ENCODE measurements around the gene ARHGEF40.

ARHGEF40 gene

GRCh38 chr14:21041676-21042433, 28.2 kb upstream of the ARHGEF40 start, which contains the start of gene RNASE7:
RNASE7 (plus strand) TSS chr14:21042362; CDS start chr14:21042993, 631 bp downstream.
- no peak for DNase-seq (ENCODE audit: insufficient read length)
- no peak for FAIRE-seq
- no peak for TF ChIP-seq POLR2AphosphoS5 (IDR thresholded peaks at IDR 0.05; ENCODE audit: low read depth, low read length)
- TF ChIP-seq POLR2A (IDR thresholded peaks at IDR 0.05; ENCODE audit: low read depth, low read length): no peak
- no peak for TF ChIP-seq TAF1 (IDR thresholded peaks at IDR 0.05; ENCODE audit: borderline replicate concordance, low read depth, low read length)

DNA sequence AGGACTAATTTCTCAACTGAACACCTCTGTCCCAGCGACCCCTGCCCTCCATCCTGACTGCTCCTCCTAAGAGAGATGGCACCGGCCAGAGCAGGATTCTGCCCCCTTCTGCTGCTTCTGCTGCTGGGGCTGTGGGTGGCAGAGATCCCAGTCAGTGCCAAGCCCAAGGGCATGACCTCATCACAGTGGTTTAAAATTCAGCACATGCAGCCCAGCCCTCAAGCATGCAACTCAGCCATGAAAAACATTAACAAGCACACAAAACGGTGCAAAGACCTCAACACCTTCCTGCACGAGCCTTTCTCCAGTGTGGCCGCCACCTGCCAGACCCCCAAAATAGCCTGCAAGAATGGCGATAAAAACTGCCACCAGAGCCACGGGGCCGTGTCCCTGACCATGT, 27.2 kb upstream of the ARHGEF40 start:
- DNase-seq (ENCODE audit: insufficient read length): no peak
- no peak for FAIRE-seq
- no peak for TF ChIP-seq POLR2A (IDR thresholded peaks at IDR 0.05; ENCODE audit: low read depth, low read length)
- TF ChIP-seq POLR2AphosphoS5 (IDR thresholded peaks at IDR 0.05; ENCODE audit: low read depth, low read length): no peak
- TF ChIP-seq TAF1 (IDR thresholded peaks at IDR 0.05; ENCODE audit: borderline replicate concordance, low read depth, low read length): no peak

- FAIRE-seq: no peak
- DNase-seq (ENCODE audit: insufficient read length): no peak
- TF ChIP-seq TAF1 (IDR thresholded peaks at IDR 0.05; ENCODE audit: borderline replicate concordance, low read depth, low read length) (no peak), POLR2AphosphoS5 (IDR thresholded peaks at IDR 0.05; ENCODE audit: low read depth, low read length) (no peak), POLR2A (IDR thresholded peaks at IDR 0.05; ENCODE audit: low read depth, low read length) (no peak)
Measured at GRCh38 chr14:21043387-21043973, 26.6 kb upstream of the ARHGEF40 start.

GRCh38 chr14:21043974-21044618, 26.0 kb upstream of the ARHGEF40 start:
- no peak for DNase-seq (ENCODE audit: insufficient read length)
- FAIRE-seq: no peak
- TF ChIP-seq POLR2AphosphoS5 (IDR thresholded peaks at IDR 0.05; ENCODE audit: low read depth, low read length) (no peak), TAF1 (IDR thresholded peaks at IDR 0.05; ENCODE audit: borderline replicate concordance, low read depth, low read length) (no peak), POLR2A (IDR thresholded peaks at IDR 0.05; ENCODE audit: low read depth, low read length) (no peak)

DNA sequence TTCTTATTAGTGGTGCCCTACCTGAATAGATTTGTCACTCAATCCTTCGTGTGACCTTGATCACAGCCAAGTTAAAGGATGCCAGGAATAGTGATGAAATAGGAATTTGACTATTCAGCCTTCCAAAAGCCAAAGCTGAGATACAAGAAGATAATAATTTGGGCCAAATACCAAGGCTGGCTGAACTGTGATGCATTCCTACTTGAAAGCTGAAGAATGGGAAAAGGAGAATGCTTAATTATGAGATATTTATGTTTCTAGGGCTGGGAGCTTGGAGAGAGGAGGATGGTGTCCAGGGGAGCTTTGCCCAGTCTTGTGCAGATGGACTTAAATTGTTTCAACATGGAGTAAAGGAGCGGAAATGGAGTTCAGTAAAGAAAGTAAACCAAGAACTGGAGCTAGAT, 22.7 kb upstream of the ARHGEF40 start:
- DNase-seq (ENCODE audit: insufficient read length) (no peak), FAIRE-seq (no peak)
- TF ChIP-seq POLR2AphosphoS5 (IDR thresholded peaks at IDR 0.05; ENCODE audit: low read depth, low read length) (no peak), TAF1 (IDR thresholded peaks at IDR 0.05; ENCODE audit: borderline replicate concordance, low read depth, low read length) (no peak), POLR2A (IDR thresholded peaks at IDR 0.05; ENCODE audit: low read depth, low read length) (no peak)

DNA sequence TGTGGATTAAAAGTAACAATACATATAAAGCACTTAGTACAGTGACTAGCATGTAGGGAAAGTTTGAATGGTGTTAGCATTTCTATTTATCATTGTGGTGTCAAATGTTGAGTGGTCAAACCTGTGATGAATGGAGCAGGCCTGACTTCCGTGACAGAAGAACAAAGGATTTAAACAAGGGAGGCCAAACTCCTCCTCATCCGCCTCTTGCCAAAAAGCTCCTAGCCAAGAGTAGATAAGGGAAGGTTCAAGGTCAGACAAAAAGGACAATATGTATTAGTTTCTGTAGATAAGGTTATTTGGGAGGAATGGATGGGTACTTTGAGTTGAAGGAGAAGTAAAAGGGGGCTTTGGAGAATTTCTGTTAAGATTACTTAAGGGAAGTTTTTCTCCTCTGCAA, 21.5 kb upstream of the ARHGEF40 start:
- no peak for DNase-seq (ENCODE audit: insufficient read length)
- TF ChIP-seq TAF1 (IDR thresholded peaks at IDR 0.05; ENCODE audit: borderline replicate concordance, low read depth, low read length) (no peak), POLR2A (IDR thresholded peaks at IDR 0.05; ENCODE audit: low read depth, low read length) (no peak), POLR2AphosphoS5 (IDR thresholded peaks at IDR 0.05; ENCODE audit: low read depth, low read length) (no peak)
- no peak for FAIRE-seq

DNA sequence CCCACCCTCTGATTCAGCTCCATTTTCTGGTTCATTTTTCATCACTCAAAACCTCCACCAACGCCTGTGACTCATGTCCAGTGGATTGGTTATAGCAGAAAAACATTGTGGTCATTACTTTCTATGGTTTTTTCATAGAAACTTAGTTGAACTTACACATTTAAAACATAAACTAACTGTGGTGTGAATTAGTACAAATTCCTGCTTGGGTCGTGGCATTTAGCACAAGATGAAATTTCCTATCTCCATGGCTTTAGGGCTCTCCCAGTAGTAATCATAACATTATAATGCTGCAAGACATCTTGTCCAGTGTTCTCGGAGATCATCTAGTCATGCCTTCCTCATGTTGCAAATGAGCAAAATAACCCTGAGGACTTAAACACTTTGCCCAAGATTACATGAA, 20.8 kb upstream of the ARHGEF40 start:
- FAIRE-seq: no peak

DNA sequence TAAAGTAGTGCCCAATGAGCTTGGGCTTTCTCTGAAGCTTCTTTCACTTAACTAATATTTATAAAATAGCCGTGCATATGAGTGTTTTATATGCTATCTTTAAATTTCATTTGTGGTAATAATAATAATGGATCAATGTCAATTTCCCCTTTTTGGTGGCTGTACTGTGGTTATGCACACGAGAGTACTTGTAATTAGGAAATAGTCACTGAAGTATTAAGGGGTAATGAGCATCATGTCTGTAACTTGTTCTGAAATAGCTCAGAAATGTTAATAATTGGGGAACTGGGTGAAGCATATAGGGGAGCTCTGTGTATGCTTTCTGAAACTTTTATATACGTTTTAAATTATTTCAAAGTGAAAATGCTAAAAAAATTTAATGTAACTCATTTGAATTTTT, 19.5 kb upstream of the ARHGEF40 start:
- FAIRE-seq: no peak
- TF ChIP-seq POLR2A (IDR thresholded peaks at IDR 0.05; ENCODE audit: low read depth, low read length) (no peak), POLR2AphosphoS5 (IDR thresholded peaks at IDR 0.05; ENCODE audit: low read depth, low read length) (no peak)
- no peak for DNase-seq (ENCODE audit: insufficient read length)

More for the DNA sequence above, 20.8 kb upstream of the ARHGEF40 start:
- TF ChIP-seq POLR2AphosphoS5 (IDR thresholded peaks at IDR 0.05; ENCODE audit: low read depth, low read length) (no peak), TAF1 (IDR thresholded peaks at IDR 0.05; ENCODE audit: borderline replicate concordance, low read depth, low read length) (no peak), POLR2A (IDR thresholded peaks at IDR 0.05; ENCODE audit: low read depth, low read length) (no peak)
- DNase-seq (ENCODE audit: insufficient read length): no peak

DNA sequence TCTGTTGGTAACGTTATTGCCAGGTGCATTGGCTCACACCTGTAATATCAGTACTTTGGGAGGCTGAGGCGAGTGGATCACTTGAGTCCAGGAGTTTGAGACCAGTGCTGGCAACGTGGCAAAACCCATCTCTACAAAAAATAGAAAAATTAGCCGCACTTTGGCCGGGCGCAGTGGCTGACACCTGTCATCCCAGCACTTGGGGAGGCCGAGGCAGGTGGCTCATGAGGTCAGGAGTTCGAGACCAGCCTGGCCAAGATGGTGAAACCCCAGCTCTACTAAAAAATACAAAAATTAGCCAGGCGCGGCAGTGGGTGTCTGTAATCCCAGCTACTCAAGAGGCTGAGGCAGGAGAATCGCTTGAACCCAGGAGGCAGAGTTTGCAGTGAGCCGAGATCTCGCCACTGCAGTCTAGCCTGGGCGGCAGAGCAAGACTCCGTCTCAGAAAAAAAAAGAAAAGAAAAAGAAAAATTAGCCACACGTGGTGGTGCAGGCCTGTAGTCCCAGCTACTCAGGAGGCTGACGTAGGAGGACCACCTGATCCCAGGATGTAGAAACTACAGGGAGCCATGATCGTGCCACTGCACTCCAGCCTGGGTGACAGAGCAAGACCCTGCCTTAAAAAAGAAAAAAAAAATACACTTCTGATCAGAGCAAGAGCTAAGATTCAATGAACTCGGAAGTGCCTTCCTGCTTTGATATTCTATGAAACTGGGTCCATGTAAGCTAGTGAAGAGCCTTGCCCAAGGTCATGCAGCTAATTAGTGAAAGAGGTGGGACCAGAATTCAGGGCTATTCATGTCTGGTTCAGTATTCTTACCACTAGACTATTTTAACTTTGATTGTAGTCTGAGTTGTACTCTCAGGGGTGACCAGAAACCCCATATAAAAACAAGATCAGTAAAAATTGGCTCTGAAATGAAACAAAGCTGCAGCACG, 16.7 kb upstream of the ARHGEF40 start:
- TF ChIP-seq TAF1 (IDR thresholded peaks at IDR 0.05; ENCODE audit: borderline replicate concordance, low read depth, low read length) (no peak), POLR2AphosphoS5 (IDR thresholded peaks at IDR 0.05; ENCODE audit: low read depth, low read length) (no peak), POLR2A (IDR thresholded peaks at IDR 0.05; ENCODE audit: low read depth, low read length) (no peak)
- no peak for FAIRE-seq
- DNase-seq (ENCODE audit: insufficient read length): no peak

DNA sequence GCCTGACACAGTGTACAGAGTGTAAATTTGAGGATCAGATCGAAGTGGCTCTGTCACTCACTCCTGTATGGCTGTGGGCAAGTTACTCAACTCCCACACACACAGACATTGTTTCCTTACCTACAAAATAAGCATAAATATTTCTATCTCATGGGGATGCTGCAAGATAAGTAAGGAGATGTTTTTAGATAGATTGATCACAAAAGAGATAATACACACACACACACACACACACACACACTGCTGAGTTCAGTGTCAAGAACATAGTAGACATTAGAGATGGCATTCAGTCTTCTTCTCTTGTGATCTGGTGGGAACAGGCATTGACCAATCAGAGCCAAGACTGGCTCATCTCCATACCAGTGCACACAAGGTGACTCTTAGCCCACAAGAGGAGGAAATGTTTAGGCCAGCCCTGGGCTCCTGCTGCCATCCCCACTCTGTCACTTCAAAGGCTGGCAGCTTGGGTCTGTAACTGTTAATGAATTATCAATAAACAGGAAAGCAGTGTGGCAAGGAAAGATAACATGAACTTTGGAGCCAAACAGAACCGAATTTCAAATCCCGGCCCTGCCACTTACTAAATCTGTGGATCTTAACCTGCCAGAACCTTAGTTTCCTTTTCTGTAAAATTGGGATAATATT, 15.9 kb upstream of the ARHGEF40 start:
- TF ChIP-seq TAF1 (IDR thresholded peaks at IDR 0.05; ENCODE audit: borderline replicate concordance, low read depth, low read length) (no peak), POLR2A (IDR thresholded peaks at IDR 0.05; ENCODE audit: low read depth, low read length) (no peak), POLR2AphosphoS5 (IDR thresholded peaks at IDR 0.05; ENCODE audit: low read depth, low read length) (no peak)
- FAIRE-seq (no peak), DNase-seq (ENCODE audit: insufficient read length) (no peak)

Data from GM12892 (cell line).